ENCODE data around the gene SIGMAR1.

SIGMAR1 gene

GRCh38 chr9:34603610-34604231, 33.9 kb downstream of the SIGMAR1 start:
- DNase-seq (ENCODE audit: low spot score): peak; percentile 85

DNA sequence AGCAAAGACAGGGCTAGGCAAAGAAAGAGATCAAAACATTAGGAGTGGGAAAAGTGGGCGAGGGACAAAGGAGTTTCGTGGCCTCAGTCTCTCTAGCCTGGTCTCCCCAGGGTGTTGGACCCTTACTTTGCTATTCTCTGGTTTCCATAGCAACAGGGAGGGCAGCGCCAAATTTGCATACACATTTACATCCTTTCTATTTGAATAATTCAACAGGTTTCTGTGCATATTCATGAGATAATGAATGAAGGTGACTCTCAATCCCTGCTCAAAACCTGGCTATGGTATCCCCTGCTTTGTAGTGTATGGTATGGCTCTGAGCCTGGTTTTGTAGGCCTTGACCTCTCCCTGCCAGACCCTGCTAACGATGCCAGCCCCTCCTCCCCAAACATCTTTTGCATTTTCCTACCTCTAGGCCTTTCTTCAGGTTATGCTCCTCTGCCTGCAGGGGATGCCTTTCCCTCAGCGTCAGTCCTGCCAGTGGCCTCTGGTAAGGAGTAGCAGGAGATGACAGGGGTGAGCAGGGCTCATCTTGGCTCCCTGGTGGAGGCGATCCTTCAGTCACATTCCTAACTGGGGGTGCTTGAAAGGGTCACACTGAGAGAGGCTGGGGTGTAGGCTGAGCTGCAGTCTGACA, 35.5 kb downstream of the SIGMAR1 start:
- DNase-seq (ENCODE audit: low spot score): no peak

DNA sequence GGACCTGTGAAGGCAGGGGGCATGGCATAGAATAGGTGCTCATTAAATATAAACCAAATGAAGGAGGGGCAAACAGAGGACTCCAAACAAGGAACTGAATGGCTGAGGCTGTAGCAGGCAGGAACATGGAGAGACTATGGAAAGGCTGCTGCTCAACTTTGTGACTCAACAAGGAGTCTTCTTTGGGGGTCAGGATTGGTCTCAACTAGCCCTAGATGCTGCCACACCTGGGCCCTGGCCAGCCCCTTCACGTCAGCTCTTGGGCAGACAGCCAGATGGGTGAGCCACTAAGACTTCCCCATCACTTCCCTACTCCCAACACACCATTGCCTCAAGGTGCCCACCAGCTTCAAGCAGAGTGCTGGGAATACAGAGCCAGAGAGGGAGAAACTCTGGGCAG, 36.7 kb downstream of the SIGMAR1 start:
- no peak for DNase-seq (ENCODE audit: low spot score)

GRCh38 chr9:34599546-34599945, 38.0 kb downstream of the SIGMAR1 start:
- DNase-seq (ENCODE audit: low spot score): no peak

DNA sequence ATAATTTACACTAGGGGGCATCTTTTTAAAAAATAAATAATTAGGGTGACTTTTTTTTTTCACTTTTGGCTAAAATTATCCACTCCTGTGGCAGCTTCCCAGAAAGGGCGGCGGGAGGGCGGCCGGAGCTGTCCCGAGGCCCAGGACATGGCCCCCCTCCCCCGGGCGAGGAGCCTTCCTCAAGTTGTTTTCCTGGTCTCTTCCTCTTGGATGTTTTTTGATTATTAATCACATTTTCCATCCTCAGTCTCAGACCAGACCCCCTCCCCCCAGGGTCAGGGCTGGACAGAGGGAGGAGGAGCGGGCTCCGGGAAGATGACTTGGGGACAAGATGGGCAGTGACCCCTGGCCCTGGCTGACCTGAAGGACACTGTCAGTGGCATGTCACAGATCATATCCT, 43.4 kb downstream of the SIGMAR1 start:
- DNase-seq (ENCODE audit: low spot score): no peak

DNA sequence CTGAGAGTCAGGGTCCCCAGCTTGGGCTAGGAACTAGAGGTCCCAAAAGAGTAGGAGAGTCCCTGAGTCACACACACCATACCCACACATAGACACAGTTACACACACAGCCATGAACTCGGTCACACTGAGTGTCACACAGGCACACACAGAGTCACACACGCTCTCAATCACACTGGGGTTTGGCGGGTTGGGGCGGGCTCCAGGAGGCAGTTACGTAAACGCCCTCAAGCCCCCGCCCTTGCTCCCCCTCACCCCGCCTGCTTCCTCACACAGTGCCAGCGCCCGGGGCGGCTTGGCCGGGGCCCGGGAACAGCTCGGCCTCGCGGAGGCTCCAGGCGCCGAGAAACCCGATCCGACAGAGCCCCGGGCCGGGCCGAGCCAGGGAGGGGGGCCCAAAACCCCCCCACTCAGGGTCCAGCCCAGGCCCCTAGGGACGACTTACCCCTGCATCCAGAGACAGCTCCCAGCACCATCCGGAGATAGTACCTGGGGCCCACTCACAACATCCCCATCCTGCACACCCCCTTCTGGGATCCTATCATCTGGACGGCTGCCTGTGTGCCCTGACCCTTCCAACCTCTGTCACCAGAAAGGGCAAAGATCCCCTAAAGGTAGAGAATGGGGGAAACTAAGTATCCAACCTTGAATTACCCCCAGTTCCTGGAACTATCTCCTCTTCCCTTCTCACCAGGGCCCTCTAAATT, 44.5 kb downstream of the SIGMAR1 start:
- DNase-seq (ENCODE audit: low spot score): no peak

GRCh38 chr9:34591917-34592866, 45.4 kb downstream of the SIGMAR1 start:
- DNase-seq (ENCODE audit: low spot score): no peak

- peak; percentile 61 for DNase-seq (ENCODE audit: low spot score)
Observed at GRCh38 chr9:34591248-34591916, 46.2 kb downstream of the SIGMAR1 start.

- DNase-seq (ENCODE audit: low spot score): no peak
Observed at GRCh38 chr9:34590381-34591247, 47.0 kb downstream of the SIGMAR1 start.

GRCh38 chr9:34589636-34590380, 47.8 kb downstream of the SIGMAR1 start, which contains the start of gene CNTFR:
TSS of gene CNTFR (minus strand) at chr9:34589724. CDS start at chr9:34568981, 20,743 bp downstream.
- DNase-seq (ENCODE audit: low spot score): no peak

- DNase-seq (ENCODE audit: low spot score): no peak
Observed at GRCh38 chr9:34588671-34589635, 48.6 kb downstream of the SIGMAR1 start.

GRCh38 chr9:34587271-34587670, 50.3 kb downstream of the SIGMAR1 start:
- DNase-seq (ENCODE audit: low spot score): no peak

DNA sequence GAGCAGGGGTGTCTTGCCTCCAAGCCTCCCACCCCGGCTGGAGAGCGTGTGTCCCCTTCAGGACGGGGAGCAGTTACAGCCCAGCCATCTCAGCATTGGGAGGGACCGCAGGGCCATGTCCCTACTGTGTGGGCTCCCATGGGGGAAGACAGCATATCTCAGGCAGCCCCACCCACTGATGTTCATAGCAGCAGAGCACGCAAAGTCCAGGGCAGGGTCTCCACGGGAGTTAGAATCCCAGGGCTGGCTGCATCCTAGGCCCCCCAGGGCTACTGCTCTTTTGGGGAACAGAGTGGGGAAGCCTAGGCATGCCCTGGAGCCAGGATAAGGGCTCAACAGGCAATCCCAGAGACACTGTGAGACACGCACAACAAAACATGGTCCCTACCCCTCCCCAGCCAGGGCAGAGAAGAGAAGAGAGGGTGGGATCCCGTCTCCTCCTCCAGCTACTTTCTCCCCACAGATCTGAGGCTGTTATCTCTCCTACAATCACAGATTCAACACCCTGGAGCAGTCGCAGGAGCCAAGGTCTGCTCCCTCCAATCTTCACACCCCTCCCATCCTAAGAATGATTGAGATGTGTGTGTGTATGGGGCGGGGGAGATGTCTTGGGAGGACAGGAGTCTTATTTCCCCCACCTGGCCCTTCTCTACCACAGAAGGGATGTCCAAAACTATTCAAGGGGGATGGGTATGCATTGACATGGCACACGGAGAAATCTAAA, 51.5 kb downstream of the SIGMAR1 start:
- no peak for DNase-seq (ENCODE audit: low spot score)

GRCh38 chr9:34584970-34585369, 52.6 kb downstream of the SIGMAR1 start:
- no peak for DNase-seq (ENCODE audit: low spot score)

All from hematopoietic multipotent progenitor cell treated with erythropoietin and hydrocortisone succinate and interleukin-3 and kit ligand, for 17 days (in vitro differentiated cells).